Ovary (tissue), 9 donors: ENCODE measurements around the gene PNPLA4. TPM values are rescaled to one million over a fixed set of nuclear protein-coding genes. Genes with fewer than 3 reads are reported as not detected.
A peak's percentile ranks its signal among the peaks of the same experiment; 100 is the strongest.

Experiments
- DNase-seq, 5 donors: peaks; one replicate each; pipeline ENCODE4 v3.0.0-alpha.2; 2019 to 2020
- H3K27ac ChIP-seq, 2 donors: fragments of 200-600 bp; one replicate each; pipeline versions ENCODE4 v1.5.1 to v1.8.0; 2019 to 2022
- H3K27me3 ChIP-seq: fragments of 200-600 bp; one replicate; pipeline ENCODE4 v1.8.0; 2022
- H3K36me3 ChIP-seq: fragments of 200-600 bp; sonication (generic); one replicate; pipeline ENCODE4 v1.5.1; 2019
- H3K4me1 ChIP-seq: one replicate; pipeline ENCODE4 v1.8.1; 2013; ENCODE audit warnings: mild to moderate bottlenecking, moderate library complexity; ENCODE audit not compliant: insufficient read depth
- H3K4me3 ChIP-seq: fragments of 200-600 bp; sonication (generic); one replicate; pipeline ENCODE4 v1.5.1; 2017
- H3K9me3 ChIP-seq, 2 donors: fragments of 200-600 bp in 1 of 2; sonication (generic) in 1 of 2; one replicate each; pipeline versions ENCODE4 v1.5.1 to v1.8.1; 2013 to 2019; ENCODE audit warnings: mild to moderate bottlenecking in 1 of 2, moderate library complexity in 1 of 2
- EP300 ChIP-seq: sonication (generic); formaldehyde crosslinking; IDR thresholded peaks from one replicate; pipeline ENCODE4 v1.6.1; 2017; ENCODE audit warnings: antibody characterized with exemption
- POLR2A ChIP-seq: fragments of 450-650 bp; IDR thresholded peaks from one replicate; pipeline ENCODE4 v1.6.1; 2017; ENCODE audit warnings: antibody characterized with exemption, mild to moderate bottlenecking, moderate library complexity
- WGBS, 3 donors: extraction: QIAGEN DNeasy Blood & Tissue Kit in 1 of 3; methylation state at CpG; one replicate each; pipeline versions ENCODE4 v1.1.5 to v1.1.7; 2013 to 2017; 5-methylcytosine and 5-hydroxymethylcytosine counted together
- intact Hi-C, 4 donors: fragments of 100-400 bp; cut with DNase I; formaldehyde crosslinking; loops; one replicate each; pipeline versions ENCODE4 v1.11.0 to v1.15.1; 2022 to 2023
- polyA plus RNA-seq, 2 donors: library from polyadenylated mRNA; stranded (reverse); fragments of 200-250 nt in 1 of 2; fragments of 350-450 nt in 1 of 2; fragmentation: Illumina TruSeq in 1 of 2; extraction: RNeasy Lipid Tissue Mini Kit (QIAGEN cat#74804) in 1 of 2; gene quantifications; one replicate each; pipeline ENCODE4 v1.2.3, GENCODE V29; 2013 to 2014
- total RNA-seq, 7 donors: library from RNA; depleted of rRNA in 2 of 7; stranded (reverse); fragments of >200 nt in 2 of 7; fragmentation: NEBNext Ultra II Directional in 3 of 7; extraction: Animal tissue kit (Norgen Biotek cat#: 25700) in 3 of 7; gene quantifications; one replicate each; pipeline versions ENCODE4 v1.1.0 to v1.2.4, GENCODE V29; 2016 to 2023
- TF ChIP-seq, protein P1 (sequence below), 3 donors: fragments of 450-650 bp in 2 of 3; fragments of 200-600 bp in 1 of 3; IDR thresholded peaks; one replicate each; pipeline versions ENCODE4 v1.5.1 to v1.8.0; 2016 to 2022; ENCODE audit warnings: antibody characterized with exemption in 3 of 3, mild to moderate bottlenecking in 1 of 3
- donor health status: DM: no; HTN: no; CAD: no; lungs with moderate emphysema.
- donor health status: DM: no; HTN: no; CAD: no.
- donor health status: Bipolar disorder and iron deficiency.
- donor health status: DM: yes; HTN: yes; CAD: no.
- donor health status: DM: no; HTN: no; CAD: no.
- donor health status: DM: yes; HTN: yes; CAD: no.

PNPLA4 gene
- total and polyA plus RNA-seq, 9 donors: 17.8 to 40.6 (median 24.4) TPM

DNA sequence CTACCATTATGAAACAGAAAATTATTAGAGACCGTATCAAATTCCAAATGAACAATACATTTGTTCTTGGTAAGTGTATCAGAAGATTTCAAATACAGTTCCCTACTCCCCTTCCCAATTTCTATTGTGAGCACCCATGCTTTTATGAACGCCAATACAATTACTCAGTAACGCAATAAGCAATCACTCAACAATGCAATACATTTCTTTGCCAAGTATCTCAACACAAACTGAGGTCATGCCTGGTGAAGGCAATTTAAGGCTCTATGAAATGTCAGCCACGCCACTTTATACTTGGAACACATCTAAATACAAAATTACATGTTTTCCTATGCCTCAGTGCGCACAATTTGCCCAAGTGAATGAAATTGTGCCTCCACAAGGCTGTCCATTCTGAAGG is 712 bp downstream of the PNPLA4 start:
- WGBS, 3 donors: 84 to 92% (median 85%) methylated on average over 5 of the region's 5 CpGs
- H3K9me3 ChIP-seq: no peaks in the 10 kb centered on the region
- no peaks in the 10 kb centered on the region for H3K27me3 ChIP-seq
- no peak for TF ChIP-seq POLR2A
- TF ChIP-seq, protein P1, sequence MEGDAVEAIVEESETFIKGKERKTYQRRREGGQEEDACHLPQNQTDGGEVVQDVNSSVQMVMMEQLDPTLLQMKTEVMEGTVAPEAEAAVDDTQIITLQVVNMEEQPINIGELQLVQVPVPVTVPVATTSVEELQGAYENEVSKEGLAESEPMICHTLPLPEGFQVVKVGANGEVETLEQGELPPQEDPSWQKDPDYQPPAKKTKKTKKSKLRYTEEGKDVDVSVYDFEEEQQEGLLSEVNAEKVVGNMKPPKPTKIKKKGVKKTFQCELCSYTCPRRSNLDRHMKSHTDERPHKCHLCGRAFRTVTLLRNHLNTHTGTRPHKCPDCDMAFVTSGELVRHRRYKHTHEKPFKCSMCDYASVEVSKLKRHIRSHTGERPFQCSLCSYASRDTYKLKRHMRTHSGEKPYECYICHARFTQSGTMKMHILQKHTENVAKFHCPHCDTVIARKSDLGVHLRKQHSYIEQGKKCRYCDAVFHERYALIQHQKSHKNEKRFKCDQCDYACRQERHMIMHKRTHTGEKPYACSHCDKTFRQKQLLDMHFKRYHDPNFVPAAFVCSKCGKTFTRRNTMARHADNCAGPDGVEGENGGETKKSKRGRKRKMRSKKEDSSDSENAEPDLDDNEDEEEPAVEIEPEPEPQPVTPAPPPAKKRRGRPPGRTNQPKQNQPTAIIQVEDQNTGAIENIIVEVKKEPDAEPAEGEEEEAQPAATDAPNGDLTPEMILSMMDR (IDR thresholded peaks at IDR 0.05): no peak
- no peak for TF ChIP-seq EP300
- no peaks in the 10 kb centered on the region for H3K36me3 ChIP-seq
- intact Hi-C loops: loop anchor here in 1 of 4 donors (10.0 kb wide), 1 partner anchor 782 kb away; the partner anchor contains the start of genes PUDP and STS
- no peak for DNase-seq
- no peak overlapping the region for H3K27ac ChIP-seq
- peak overlapping the region; percentile 53 for H3K4me3 ChIP-seq
- peaks cover 4% of the 10 kb centered on the region for H3K4me1 ChIP-seq

DNA sequence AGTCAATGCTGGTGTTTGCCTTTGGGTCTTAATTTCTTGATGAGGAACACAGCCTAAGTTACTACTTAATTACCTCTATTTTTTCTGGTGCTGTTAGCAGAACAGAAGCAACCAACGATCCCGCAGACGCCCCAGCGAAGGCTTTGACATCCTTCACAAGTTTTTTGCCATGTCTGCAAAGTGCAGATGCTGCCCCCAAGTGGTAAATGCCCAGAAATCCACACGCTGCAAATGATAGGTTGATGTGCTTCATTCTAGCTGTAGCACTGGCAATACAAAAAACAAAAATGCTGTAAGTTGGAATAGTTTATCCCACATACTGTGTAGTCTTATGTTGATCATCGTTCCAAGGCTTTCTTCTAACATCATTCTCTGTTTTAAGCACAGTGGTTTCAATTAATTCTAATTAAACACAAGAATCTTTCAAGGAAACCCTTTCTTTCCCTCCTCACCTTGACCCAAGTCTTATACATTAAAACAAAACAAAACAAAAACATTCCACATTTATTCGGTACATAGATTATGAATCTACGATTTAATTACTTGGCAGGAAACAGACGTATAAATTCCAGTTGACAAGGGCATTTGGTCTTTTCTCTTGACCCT is 1.2 kb downstream of the PNPLA4 start:
- WGBS, 3 donors: 21 to 32% (median 21%) methylated on average over 9 of the region's 9 CpGs
- peak; percentile 13 to 51 (median 38) for DNase-seq
- peaks cover 4% of the 10 kb centered on the region for H3K4me1 ChIP-seq

DNA sequence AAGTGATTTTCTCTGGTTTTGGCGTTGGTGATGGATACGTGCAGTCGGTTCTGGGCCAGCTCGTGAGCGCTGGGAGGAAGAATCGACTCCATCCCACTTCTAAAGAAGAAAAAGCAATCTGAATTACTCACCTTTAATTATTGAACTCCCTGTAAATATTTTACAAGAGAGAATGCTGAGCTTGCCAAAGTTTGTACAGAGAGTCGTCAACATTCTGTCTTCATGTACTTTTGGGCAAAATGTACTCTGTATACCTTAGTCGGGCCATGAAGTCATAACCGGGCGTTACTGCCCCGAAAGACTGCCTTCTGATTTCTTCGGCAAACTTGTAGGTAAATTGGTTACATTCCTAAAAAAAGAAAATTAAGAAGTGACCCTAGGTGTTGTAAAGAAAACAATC is 5.5 kb downstream of the PNPLA4 start:
- Histone ChIP-seq H3K36me3 (no peaks in the 10 kb centered on the region), H3K9me3 (no peaks in the 10 kb centered on the region), H3K27me3 (no peaks in the 10 kb centered on the region), H3K27ac (no peak overlapping the region), H3K4me3 (no peak overlapping the region), H3K4me1 (peaks cover 3% of the 10 kb centered on the region)
- TF ChIP-seq, protein P1 (IDR thresholded peaks at IDR 0.05): no peak
- TF ChIP-seq EP300 (no peak), POLR2A (no peak)
- 93 to 96% (median 95%) methylated on average over 12 of the region's 12 CpGs for WGBS, 3 donors
- no peak for DNase-seq
- intact Hi-C loops: loop anchor here in 1 of 4 donors (10.0 kb wide), 1 partner anchor 777 kb away; the partner anchor contains the start of genes PUDP and STS

More for the DNA sequence above, 1.2 kb downstream of the PNPLA4 start:
- no peaks in the 10 kb centered on the region for H3K9me3 ChIP-seq
- H3K36me3 ChIP-seq: no peaks in the 10 kb centered on the region
- TF ChIP-seq, protein P1 (IDR thresholded peaks at IDR 0.05): peak in 1 of 3 donors; percentile 31
- TF ChIP-seq POLR2A (no peak), EP300 (no peak)
- intact Hi-C loops: loop anchor here in 1 of 4 donors (10.0 kb wide), 1 partner anchor 781 kb away; the partner anchor contains the start of genes PUDP and STS
- no peak overlapping the region for H3K27ac ChIP-seq
- H3K4me3 ChIP-seq: no peak overlapping the region
- H3K27me3 ChIP-seq: no peaks in the 10 kb centered on the region

DNA sequence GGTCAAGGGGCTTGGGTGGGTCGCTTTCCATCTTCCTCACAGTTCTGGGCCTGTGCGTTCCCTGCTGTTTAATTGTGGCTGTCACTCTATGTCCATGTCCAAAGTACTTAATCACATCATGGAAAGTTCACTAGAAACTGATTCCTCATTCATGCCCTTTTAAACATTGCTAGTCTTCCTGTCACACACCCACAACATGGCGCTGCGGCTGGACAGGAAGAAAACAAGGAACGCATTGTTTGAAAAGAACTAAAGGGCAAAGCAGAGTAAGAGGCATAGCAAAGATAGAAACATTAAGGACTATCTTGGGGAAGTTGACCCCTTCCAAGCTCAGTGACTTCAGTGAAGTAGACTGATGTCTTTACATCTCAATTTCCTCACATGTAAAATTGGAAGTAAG is 18.4 kb downstream of the PNPLA4 start:
- TF ChIP-seq, protein P1 (IDR thresholded peaks at IDR 0.05): no peak
- TF ChIP-seq EP300 (no peak), POLR2A (no peak)
- 94 to 99% (median 98%) methylated on average over 5 of the region's 5 CpGs for WGBS, 3 donors
- no peak overlapping the region for H3K4me3 ChIP-seq
- H3K27me3 ChIP-seq: no peaks in the 10 kb centered on the region
- no peaks in the 10 kb centered on the region for H3K4me1 ChIP-seq
- intact Hi-C loops: no loop called here
- no peak overlapping the region for H3K27ac ChIP-seq
- H3K9me3 ChIP-seq: no peaks in the 10 kb centered on the region
- H3K36me3 ChIP-seq: peaks cover 3% of the 10 kb centered on the region
- no peak for DNase-seq
